ENCODE results near the gene MAP7. TPM values are rescaled to one million over a fixed set of nuclear protein-coding genes. Genes with fewer than 3 reads are reported as not detected.

Gene MAP7
- total RNA-seq, 1 experiment from 2014 or later = 60.7 TPM

- no peak for DNase-seq (ENCODE audit: extremely low read depth, low read depth)
These were observed 16.0 kb downstream of the MAP7 start for GRCh38 chr6:136534268-136534667.

- DNase-seq (ENCODE audit: extremely low read depth, low read depth) = no peak
These were observed 16.7 kb downstream of the MAP7 start for GRCh38 chr6:136533487-136533886.

- no peak for DNase-seq (ENCODE audit: extremely low read depth, low read depth)
These were observed 18.2 kb downstream of the MAP7 start for GRCh38 chr6:136532030-136532429.

GRCh38 chr6:136529710-136530109 lies 20.5 kb downstream of the MAP7 start:
- no peak for DNase-seq (ENCODE audit: extremely low read depth, low read depth)

GRCh38 chr6:136528477-136528876 lies 21.7 kb downstream of the MAP7 start:
- DNase-seq (ENCODE audit: extremely low read depth, low read depth) = no peak

GRCh38 chr6:136527831-136528230 lies 22.4 kb downstream of the MAP7 start:
- no peak for DNase-seq (ENCODE audit: extremely low read depth, low read depth)

- DNase-seq (ENCODE audit: extremely low read depth, low read depth) = no peak
These were observed 23.3 kb downstream of the MAP7 start for GRCh38 chr6:136526937-136527336.

GRCh38 chr6:136526196-136526930 lies 23.9 kb downstream of the MAP7 start:
- DNase-seq (ENCODE audit: extremely low read depth, low read depth) = no peak

- no peak for DNase-seq (ENCODE audit: extremely low read depth, low read depth)
These were observed 24.5 kb downstream of the MAP7 start for GRCh38 chr6:136525586-136526195.

GRCh38 chr6:136524936-136525413 lies 25.2 kb downstream of the MAP7 start:
- DNase-seq (ENCODE audit: extremely low read depth, low read depth) = no peak

- DNase-seq (ENCODE audit: extremely low read depth, low read depth) = no peak
These were observed 25.8 kb downstream of the MAP7 start for GRCh38 chr6:136524339-136524935.

- DNase-seq (ENCODE audit: extremely low read depth, low read depth) = no peak
These were observed 27.0 kb downstream of the MAP7 start for GRCh38 chr6:136523196-136523595.

- DNase-seq (ENCODE audit: extremely low read depth, low read depth) = no peak
These were observed 27.6 kb downstream of the MAP7 start for GRCh38 chr6:136522636-136523035.

- DNase-seq (ENCODE audit: extremely low read depth, low read depth) = no peak
These were observed 28.3 kb downstream of the MAP7 start for GRCh38 chr6:136521911-136522310.

- no peak for DNase-seq (ENCODE audit: extremely low read depth, low read depth)
These were observed 28.8 kb downstream of the MAP7 start for GRCh38 chr6:136521427-136521826.

GRCh38 chr6:136520517-136520916 lies 29.7 kb downstream of the MAP7 start:
- DNase-seq (ENCODE audit: extremely low read depth, low read depth) = no peak

GRCh38 chr6:136517582-136517981 lies 32.6 kb downstream of the MAP7 start:
- DNase-seq (ENCODE audit: extremely low read depth, low read depth) = no peak

GRCh38 chr6:136517002-136517401 lies 33.2 kb downstream of the MAP7 start:
- no peak for DNase-seq (ENCODE audit: extremely low read depth, low read depth)

GRCh38 chr6:136514591-136514990 lies 35.6 kb downstream of the MAP7 start:
- no peak for DNase-seq (ENCODE audit: extremely low read depth, low read depth)

- no peak for DNase-seq (ENCODE audit: extremely low read depth, low read depth)
These were observed 38.3 kb downstream of the MAP7 start for GRCh38 chr6:136511926-136512325.

GRCh38 chr6:136511397-136511796 lies 38.8 kb downstream of the MAP7 start:
- DNase-seq (ENCODE audit: extremely low read depth, low read depth) = no peak

- DNase-seq (ENCODE audit: extremely low read depth, low read depth) = no peak
These were observed 39.4 kb downstream of the MAP7 start for GRCh38 chr6:136510782-136511181.
